Keratinocyte (primary cell): Measurements from ENCODE around the gene OR6C75.

Source experiments
- EZH2 ChIP-seq: IDR thresholded peaks from one replicate; pipeline ENCODE4 v1.6.1; 2012; ENCODE audit warnings: inconsistent platforms, mild to moderate bottlenecking, low read length, moderate library complexity
- TF ChIP-seq, protein P1 (sequence below), 3 experiments: IDR thresholded peaks in 1 of 3; conservative IDR thresholded peaks in 1 of 3; optimal IDR thresholded peaks in 1 of 3; 2 replicates in 2 of 3; 3 replicates in 1 of 3; pipeline versions ENCODE3 to v1.5.1; 2011; ENCODE audit warnings: low read length in 3 of 3, mild to moderate bottlenecking in 3 of 3, moderate library complexity in 2 of 3, control low read depth in 1 of 3, inconsistent platforms in 1 of 3; ENCODE audit not compliant: insufficient read depth in 2 of 3; ENCODE audit errors: extremely low read depth in 1 of 3

- TF ChIP-seq, protein P1, sequence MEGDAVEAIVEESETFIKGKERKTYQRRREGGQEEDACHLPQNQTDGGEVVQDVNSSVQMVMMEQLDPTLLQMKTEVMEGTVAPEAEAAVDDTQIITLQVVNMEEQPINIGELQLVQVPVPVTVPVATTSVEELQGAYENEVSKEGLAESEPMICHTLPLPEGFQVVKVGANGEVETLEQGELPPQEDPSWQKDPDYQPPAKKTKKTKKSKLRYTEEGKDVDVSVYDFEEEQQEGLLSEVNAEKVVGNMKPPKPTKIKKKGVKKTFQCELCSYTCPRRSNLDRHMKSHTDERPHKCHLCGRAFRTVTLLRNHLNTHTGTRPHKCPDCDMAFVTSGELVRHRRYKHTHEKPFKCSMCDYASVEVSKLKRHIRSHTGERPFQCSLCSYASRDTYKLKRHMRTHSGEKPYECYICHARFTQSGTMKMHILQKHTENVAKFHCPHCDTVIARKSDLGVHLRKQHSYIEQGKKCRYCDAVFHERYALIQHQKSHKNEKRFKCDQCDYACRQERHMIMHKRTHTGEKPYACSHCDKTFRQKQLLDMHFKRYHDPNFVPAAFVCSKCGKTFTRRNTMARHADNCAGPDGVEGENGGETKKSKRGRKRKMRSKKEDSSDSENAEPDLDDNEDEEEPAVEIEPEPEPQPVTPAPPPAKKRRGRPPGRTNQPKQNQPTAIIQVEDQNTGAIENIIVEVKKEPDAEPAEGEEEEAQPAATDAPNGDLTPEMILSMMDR (optimal IDR thresholded peaks at IDR 0.05 in 1 of 3, IDR thresholded peaks at IDR 0.05 in 1 of 3, conservative IDR thresholded peaks at IDR 0.05 in 1 of 3; ENCODE audit: extremely low read depth in 1 of 3, insufficient read depth in 2 of 3, low read length in 3 of 3), result no peak
- no peak for TF ChIP-seq EZH2
These were observed 48.7 kb upstream of the OR6C75 start, which contains the start of gene OR6C1 for GRCh38 chr12:55314043-55314442.
